Heart right ventricle (tissue), 16 donors: Measurements from ENCODE around the gene GALNT14. TPM values are rescaled to one million over a fixed set of nuclear protein-coding genes. Genes with fewer than 3 reads are reported as not detected.

Experiments used
- ATAC-seq, 8 donors: fragments of 200-7000 bp; cut with Tn5 transposase; one replicate each; pipeline ENCODE4 v1.9.1; 2020; ENCODE audit warnings: mild to moderate bottlenecking in 8 of 8, moderate library complexity in 8 of 8, moderate number of reproducible peaks in 1 of 8
- DNase-seq, 2 donors: peaks; one replicate each; pipeline ENCODE4 v3.0.0-alpha.2; 2020
- H3K27ac ChIP-seq, 10 donors: fragments of 200-600 bp; sonication (generic) in 2 of 10; one replicate each; pipeline versions ENCODE4 v1.5.0 to v1.8.0; 2020 to 2022; ENCODE audit warnings: mild to moderate bottlenecking in 3 of 10
- H3K27me3 ChIP-seq, 7 donors: fragments of 200-600 bp; one replicate each; pipeline ENCODE4 v1.8.0; 2021 to 2022; ENCODE audit warnings: mild to moderate bottlenecking in 2 of 7
- H3K36me3 ChIP-seq, 9 donors: fragments of 200-600 bp; sonication (generic) in 1 of 9; one replicate each; pipeline versions ENCODE4 v1.5.0 to v1.8.0; 2020 to 2022; ENCODE audit warnings: mild to moderate bottlenecking in 2 of 9
- H3K4me1 ChIP-seq, 9 donors: fragments of 200-600 bp; sonication (generic) in 1 of 9; one replicate each; pipeline versions ENCODE4 v1.5.0 to v1.8.0; 2020 to 2022; ENCODE audit warnings: mild to moderate bottlenecking in 4 of 9
- H3K4me3 ChIP-seq, 10 donors: fragments of 200-600 bp; sonication (generic) in 2 of 10; one replicate each; pipeline versions ENCODE4 v1.5.0 to v1.8.0; 2020 to 2022; ENCODE audit warnings: mild to moderate bottlenecking in 7 of 10, moderate library complexity in 2 of 10
- H3K9me3 ChIP-seq, 11 donors: fragments of 200-600 bp in 10 of 11; sonication (generic) in 2 of 11; one replicate each; pipeline versions ENCODE4 v1.5.0 to v1.8.0; 2013 to 2022; ENCODE audit warnings: mild to moderate bottlenecking in 2 of 11, control low read depth in 1 of 11, moderate library complexity in 1 of 11
- WGBS, 2 donors: extraction: QIAGEN DNeasy Blood & Tissue Kit; methylation state at CpG; one replicate each; pipeline ENCODE4 v1.1.7; 2013; ENCODE audit warnings: inconsistent platforms in 1 of 2; 5-methylcytosine and 5-hydroxymethylcytosine counted together
- intact Hi-C, 10 donors: fragments of 100-400 bp; cut with DNase I; formaldehyde crosslinking; loops; one replicate each; pipeline versions ENCODE4 v1.11.1 to v1.14.2; 2022
- polyA plus RNA-seq, 2 donors: library from polyadenylated mRNA; stranded (reverse); fragments of 200-250 nt; gene quantifications; one replicate each; pipeline ENCODE4 v1.2.3, GENCODE V29; 2013
- total RNA-seq, 10 donors: library from RNA; stranded (reverse); fragmentation: NEBNext Ultra II Directional in 3 of 10; extraction: Animal tissue kit (Norgen Biotek cat#: 25700) in 3 of 10; gene quantifications; one replicate each; pipeline versions ENCODE4 v1.2.1 to v1.2.4, GENCODE V29; 2021 to 2023
- TF ChIP-seq, protein P1 (sequence below), 9 donors: fragments of 200-600 bp; sonication (generic) in 2 of 9; IDR thresholded peaks; one replicate each; pipeline versions ENCODE4 v1.5.0 to v1.8.0; 2021 to 2022; ENCODE audit warnings: antibody characterized with exemption in 9 of 9, mild to moderate bottlenecking in 5 of 9, moderate library complexity in 1 of 9
- donor health status: Arrhythmogenic right ventricular cardiomyopathy.
- donor health status: ischemic (EF 13 %, LVEDD 7.1; RV severe dilation, severe dysfunction).
- donor health status: healthy with polysubstance abuse.
- donor health status: DM: no; HTN: yes; CAD: no.
- donor health status: DM: no; HTN: no; CAD: no.
- donor health status: ischemic (EF 25% LVEDD 6.9; RV normal size, moderate dysfunction).
- donor health status: ischemic (EF 25% LVEDD 5.7; RV mildly dilated, moderate dysfunction).
- donor health status: healthy.
- donor health status: DM: yes; HTN: yes; CAD: no.
- donor health status: Ischemic cardiomyopathy.
- donor health status: ischemic (EF 35%, LVEDD 5.7; RV mildly dilated, moderate dysfunction).
- donor health status: nonischemic (EF 11% LVEDD 7.7; RV severe dilation, severe dysfunction).
- donor health status: DM: yes; HTN: yes; CAD: no.
- donor health status: PGD.
- donor health status: ischemic (EF 29% LVEDD 5.4; RV normal size, mild dysfunction).
- donor health status: nonischemic (EF 23%, LVEDD 6.1; RV moderate dilation, normal function).

The GALNT14 gene
- total and polyA plus RNA-seq, 12 donors, result 0.17 to 1.4 (median 0.63) TPM; not detected in 2

DNA sequence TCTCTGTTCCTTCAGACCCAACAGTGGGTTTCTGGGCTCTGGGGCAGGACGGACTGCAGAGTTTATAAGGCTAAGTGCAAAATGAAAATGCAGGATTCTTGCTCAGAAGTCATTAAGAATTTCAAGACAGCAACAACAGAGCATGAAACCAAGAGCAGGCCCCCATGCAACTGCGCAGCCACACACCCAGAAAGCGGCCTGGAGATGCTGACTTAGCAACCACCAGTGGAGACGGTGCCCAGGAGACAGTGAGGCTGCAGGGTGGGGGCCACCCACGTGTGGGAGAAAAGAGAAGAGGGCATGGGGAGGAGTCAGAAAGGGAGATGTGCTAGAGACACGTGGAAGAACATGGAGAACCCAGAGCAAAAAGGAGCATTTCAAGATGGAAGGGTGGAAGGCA lies 66.5 kb downstream of the GALNT14 start:
- 77 to 84% methylated on average over 6 of the region's 6 CpGs for WGBS, 2 donors
- intact Hi-C loops, result no loop called here
- Histone ChIP-seq H3K4me1 (no peaks in the 10 kb centered on the region), H3K27me3 (peaks cover 0 to 5% (median 0%) of the 10 kb centered on the region in 7 donors), H3K4me3 (no peak overlapping the region), H3K36me3 (no peaks in the 10 kb centered on the region), H3K9me3 (no peaks in the 10 kb centered on the region), H3K27ac (no peak overlapping the region)
- no peak for ATAC-seq
- DNase-seq, result no peak
- TF ChIP-seq, protein P1, sequence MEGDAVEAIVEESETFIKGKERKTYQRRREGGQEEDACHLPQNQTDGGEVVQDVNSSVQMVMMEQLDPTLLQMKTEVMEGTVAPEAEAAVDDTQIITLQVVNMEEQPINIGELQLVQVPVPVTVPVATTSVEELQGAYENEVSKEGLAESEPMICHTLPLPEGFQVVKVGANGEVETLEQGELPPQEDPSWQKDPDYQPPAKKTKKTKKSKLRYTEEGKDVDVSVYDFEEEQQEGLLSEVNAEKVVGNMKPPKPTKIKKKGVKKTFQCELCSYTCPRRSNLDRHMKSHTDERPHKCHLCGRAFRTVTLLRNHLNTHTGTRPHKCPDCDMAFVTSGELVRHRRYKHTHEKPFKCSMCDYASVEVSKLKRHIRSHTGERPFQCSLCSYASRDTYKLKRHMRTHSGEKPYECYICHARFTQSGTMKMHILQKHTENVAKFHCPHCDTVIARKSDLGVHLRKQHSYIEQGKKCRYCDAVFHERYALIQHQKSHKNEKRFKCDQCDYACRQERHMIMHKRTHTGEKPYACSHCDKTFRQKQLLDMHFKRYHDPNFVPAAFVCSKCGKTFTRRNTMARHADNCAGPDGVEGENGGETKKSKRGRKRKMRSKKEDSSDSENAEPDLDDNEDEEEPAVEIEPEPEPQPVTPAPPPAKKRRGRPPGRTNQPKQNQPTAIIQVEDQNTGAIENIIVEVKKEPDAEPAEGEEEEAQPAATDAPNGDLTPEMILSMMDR (IDR thresholded peaks at IDR 0.05), result no peak

DNA sequence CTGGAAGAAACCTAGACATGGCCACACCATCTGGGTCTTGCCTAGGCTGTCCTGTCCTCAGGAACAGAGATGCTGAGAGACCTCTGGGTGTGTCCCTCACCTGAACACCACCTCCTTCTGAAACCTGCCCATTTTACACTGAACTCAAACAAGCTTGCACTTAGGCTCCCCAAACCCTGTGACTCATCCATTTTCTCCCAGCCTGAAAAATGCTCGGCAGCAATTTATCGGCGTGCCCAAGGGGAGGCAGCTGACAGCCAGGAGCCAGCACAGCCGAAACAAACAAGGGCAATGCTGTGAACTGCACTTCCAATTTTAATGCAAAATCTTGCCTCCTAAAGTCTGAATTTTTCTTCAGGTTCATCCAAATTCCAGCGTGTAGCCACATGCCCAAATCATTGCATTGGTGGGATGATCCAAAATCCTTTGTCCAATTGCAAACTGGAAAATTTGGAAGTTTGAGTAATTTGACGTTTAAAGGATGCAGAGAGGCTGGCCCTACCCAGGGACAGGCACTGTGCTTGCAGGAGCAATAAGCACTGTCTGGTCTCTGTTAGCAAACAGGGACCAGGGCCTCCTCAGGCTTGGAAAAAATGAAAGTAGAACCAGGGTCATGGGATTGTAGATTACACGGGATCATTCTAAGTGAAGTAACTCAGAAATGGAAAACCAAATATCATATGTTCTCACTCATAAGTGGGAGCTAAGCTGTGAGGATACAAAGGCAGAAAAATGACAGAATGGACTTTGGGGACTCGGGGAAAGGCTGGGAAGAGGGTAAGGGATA lies 67.7 kb downstream of the GALNT14 start:
- TF ChIP-seq, protein P1 (IDR thresholded peaks at IDR 0.05), result no peak
- no peaks in the 10 kb centered on the region for H3K36me3 ChIP-seq
- H3K27ac ChIP-seq, result no peak overlapping the region
- no peak for DNase-seq
- WGBS, 2 donors, result 85 to 87% methylated on average over 8 of the region's 8 CpGs
- no peaks in the 10 kb centered on the region for H3K4me1 ChIP-seq
- intact Hi-C loops, result no loop called here
- no peak overlapping the region for H3K4me3 ChIP-seq
- H3K9me3 ChIP-seq, result no peaks in the 10 kb centered on the region
- peaks cover 0 to under 1% (median 0%) of the 10 kb centered on the region in 7 donors for H3K27me3 ChIP-seq
- no peak for ATAC-seq

DNA sequence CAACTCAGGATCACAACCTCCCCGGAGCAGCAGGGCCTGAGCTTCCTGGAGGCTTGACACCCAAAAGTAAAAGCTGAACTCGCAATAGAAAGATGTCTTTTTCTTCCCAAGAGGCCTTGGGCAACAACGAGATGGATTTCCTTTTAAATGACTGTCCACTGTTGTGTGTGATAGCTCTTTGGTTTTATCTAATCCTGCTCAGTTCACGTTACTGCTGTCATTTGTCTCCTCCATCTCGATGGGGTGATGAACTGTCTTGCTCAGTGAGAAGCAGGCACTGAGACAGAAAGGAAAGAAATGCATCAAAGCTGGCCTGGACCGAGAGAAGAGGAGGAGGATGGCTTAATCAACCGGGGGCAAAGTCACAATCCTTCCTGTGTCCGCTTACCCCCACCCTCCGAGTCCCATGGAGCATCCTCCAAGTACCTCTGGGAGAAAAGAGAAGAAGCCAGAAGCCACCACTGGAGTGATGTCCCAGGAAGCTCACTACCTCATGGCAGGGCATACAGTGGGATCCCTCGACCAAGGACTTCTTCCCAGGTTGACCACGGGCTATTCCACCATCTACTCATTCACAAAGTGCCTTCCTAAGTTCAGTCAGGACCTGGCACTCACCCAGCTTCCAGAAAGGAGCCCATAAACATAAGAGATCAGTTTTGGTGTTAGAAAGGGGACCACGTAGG lies 68.5 kb downstream of the GALNT14 start:
- Histone ChIP-seq H3K4me3 (no peak overlapping the region), H3K4me1 (no peaks in the 10 kb centered on the region), H3K27me3 (no peaks in the 10 kb centered on the region), H3K36me3 (no peaks in the 10 kb centered on the region), H3K9me3 (no peaks in the 10 kb centered on the region), H3K27ac (no peak overlapping the region)
- DNase-seq, result no peak
- TF ChIP-seq, protein P1 (IDR thresholded peaks at IDR 0.05), result no peak
- WGBS, 2 donors, result 58 to 71% methylated on average over 12 of the region's 12 CpGs
- intact Hi-C loops, result no loop called here
- ATAC-seq, result no peak

DNA sequence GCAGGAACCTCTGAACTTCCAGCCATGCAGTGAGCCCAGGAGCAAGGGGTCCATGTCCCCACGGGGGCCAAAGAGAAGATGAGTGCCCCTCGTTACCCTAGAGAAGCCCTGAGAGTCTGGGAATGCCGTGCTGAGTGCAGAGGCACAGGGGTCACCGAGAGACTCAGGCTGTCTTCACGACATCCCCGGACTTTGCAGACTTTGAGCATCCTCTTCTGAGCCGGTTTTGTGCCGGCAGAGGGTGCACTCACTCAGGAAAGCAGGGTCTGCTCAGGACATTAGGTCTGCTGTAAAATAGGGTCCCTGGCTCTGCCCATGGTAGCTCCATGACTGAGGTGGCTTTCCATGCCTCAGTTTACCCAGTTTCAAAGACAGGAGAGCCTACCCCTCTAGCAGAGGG lies 71.0 kb downstream of the GALNT14 start:
- intact Hi-C loops, result no loop called here
- WGBS, 2 donors, result 56 to 67% methylated on average over 8 of the region's 8 CpGs

More for the DNA sequence above, 71.0 kb downstream of the GALNT14 start:
- Histone ChIP-seq H3K9me3 (peaks cover 0 to 8% (median 0%) of the 10 kb centered on the region in 11 donors), H3K4me1 (no peaks in the 10 kb centered on the region), H3K27ac (no peak overlapping the region), H3K36me3 (no peaks in the 10 kb centered on the region), H3K4me3 (no peak overlapping the region), H3K27me3 (peaks cover 0 to 5% (median 0%) of the 10 kb centered on the region in 7 donors)
- peak in 1 of 8 donors; percentile 20 for ATAC-seq
- no peak for DNase-seq
- TF ChIP-seq, protein P1 (IDR thresholded peaks at IDR 0.05), result no peak
